NCI-H774 (cell line): ENCODE measurements around the gene VWA1.
"Not testable (repeated sequence)": the region's sequence is repeated elsewhere in the genome, so short reads cannot be mapped to it uniquely, and the experiment has no call there.

ENCODE experiments used
- DNase-seq: peaks from one replicate; lab custom pipeline; 2025; lab: John Stamatoyannopoulos, UW

VWA1 gene

GRCh38 chr1:1424707-1425106 lies 10.8 kb upstream of the VWA1 start:
- DNase-seq = no peak

GRCh38 chr1:1425426-1425752 lies 10.1 kb upstream of the VWA1 start:
- DNase-seq = no peak

- DNase-seq = no peak
These were observed 9.6 kb upstream of the VWA1 start for GRCh38 chr1:1425753-1426495.

- no peak for DNase-seq
These were observed 8.9 kb upstream of the VWA1 start for GRCh38 chr1:1426496-1427105.

GRCh38 chr1:1427106-1427819 lies 8.2 kb upstream of the VWA1 start:
- DNase-seq = no peak

GRCh38 chr1:1427820-1428148 lies 7.7 kb upstream of the VWA1 start:
- DNase-seq = no peak

- DNase-seq = no peak
These were observed 7.3 kb upstream of the VWA1 start for GRCh38 chr1:1428174-1428573.

- DNase-seq = not testable (repeated sequence)
These were observed 6.5 kb upstream of the VWA1 start for GRCh38 chr1:1428967-1429366.

- DNase-seq = no peak
These were observed 5.8 kb upstream of the VWA1 start for GRCh38 chr1:1429671-1430073.

GRCh38 chr1:1430114-1430982 lies 5.1 kb upstream of the VWA1 start:
- no peak for DNase-seq

GRCh38 chr1:1430992-1431844 lies 4.3 kb upstream of the VWA1 start:
- no peak for DNase-seq

- DNase-seq = no peak
These were observed 3.6 kb upstream of the VWA1 start for GRCh38 chr1:1431845-1432273.

GRCh38 chr1:1432274-1432950 lies 3.1 kb upstream of the VWA1 start:
- DNase-seq = no peak

GRCh38 chr1:1432951-1433803 lies 2.3 kb upstream of the VWA1 start:
- peak; percentile 19 for DNase-seq

GRCh38 chr1:1433804-1434130 lies 1.7 kb upstream of the VWA1 start:
- no peak for DNase-seq

GRCh38 chr1:1434131-1434823 lies 1.2 kb upstream of the VWA1 start:
- DNase-seq = no peak

- no peak for DNase-seq
These were observed 725 bp upstream of the VWA1 start for GRCh38 chr1:1434824-1435105.

- DNase-seq = no peak
These were observed 580 bp downstream of the VWA1 start for GRCh38 chr1:1435911-1436629.

GRCh38 chr1:1436630-1437032 lies 1.1 kb downstream of the VWA1 start:
- DNase-seq = no peak
